SK-N-MC (cell line): Measurements from ENCODE around the gene ANKRD39.

Experiments
- DNase-seq: peaks from one replicate; pipeline ENCODE4 v3.0.0-alpha.2; 2011; ENCODE audit warnings: low read depth, low spot score
- H3K27ac ChIP-seq: fragments of 200-600 bp; sonication (generic); 2 replicates; pipeline ENCODE4 v1.5.1; 2016; ENCODE audit warnings: mixed run types
- H3K36me3 ChIP-seq: fragments of 200-600 bp; sonication (generic); 2 replicates; pipeline ENCODE4 v1.6.1; 2017; ENCODE audit warnings: antibody characterized with exemption, low read length, mixed read lengths; ENCODE audit not compliant: insufficient read depth
- H3K4me3 ChIP-seq: fragments of 200-600 bp; sonication (generic); 2 replicates; pipeline ENCODE4 v1.5.1; 2016
- H3K9ac ChIP-seq: fragments of 200-600 bp; sonication (generic); 2 replicates; pipeline ENCODE4 v1.8.0; 2017; ENCODE audit warnings: mixed run types, mixed read lengths; ENCODE audit not compliant: insufficient read length
- H3K9me3 ChIP-seq: fragments of 200-600 bp; sonication (generic); 2 replicates; pipeline ENCODE4 v1.6.1; 2017; ENCODE audit warnings: low read depth, mild to moderate bottlenecking, antibody characterized with exemption, low read length, moderate library complexity, mixed read lengths
- EZH2 ChIP-seq: fragments of 200-600 bp; sonication (generic); IDR thresholded peaks from one replicate; pipeline ENCODE4 v1.6.1; 2017; ENCODE audit warnings: antibody characterized with exemption
- FOXP2 ChIP-seq: optimal IDR thresholded peaks from 2 replicates; pipeline ENCODE3; 2011; ENCODE audit warnings: mild to moderate bottlenecking, moderate library complexity; ENCODE audit not compliant: insufficient read depth; ENCODE audit errors: extremely low read length, control extremely low read depth
- POLR2AphosphoS5 ChIP-seq: IDR thresholded peaks from 2 replicates; pipeline ENCODE4 v1.6.1; 2012; ENCODE audit warnings: mild to moderate bottlenecking, low read depth, low read length, borderline replicate concordance

ANKRD39 gene

DNA sequence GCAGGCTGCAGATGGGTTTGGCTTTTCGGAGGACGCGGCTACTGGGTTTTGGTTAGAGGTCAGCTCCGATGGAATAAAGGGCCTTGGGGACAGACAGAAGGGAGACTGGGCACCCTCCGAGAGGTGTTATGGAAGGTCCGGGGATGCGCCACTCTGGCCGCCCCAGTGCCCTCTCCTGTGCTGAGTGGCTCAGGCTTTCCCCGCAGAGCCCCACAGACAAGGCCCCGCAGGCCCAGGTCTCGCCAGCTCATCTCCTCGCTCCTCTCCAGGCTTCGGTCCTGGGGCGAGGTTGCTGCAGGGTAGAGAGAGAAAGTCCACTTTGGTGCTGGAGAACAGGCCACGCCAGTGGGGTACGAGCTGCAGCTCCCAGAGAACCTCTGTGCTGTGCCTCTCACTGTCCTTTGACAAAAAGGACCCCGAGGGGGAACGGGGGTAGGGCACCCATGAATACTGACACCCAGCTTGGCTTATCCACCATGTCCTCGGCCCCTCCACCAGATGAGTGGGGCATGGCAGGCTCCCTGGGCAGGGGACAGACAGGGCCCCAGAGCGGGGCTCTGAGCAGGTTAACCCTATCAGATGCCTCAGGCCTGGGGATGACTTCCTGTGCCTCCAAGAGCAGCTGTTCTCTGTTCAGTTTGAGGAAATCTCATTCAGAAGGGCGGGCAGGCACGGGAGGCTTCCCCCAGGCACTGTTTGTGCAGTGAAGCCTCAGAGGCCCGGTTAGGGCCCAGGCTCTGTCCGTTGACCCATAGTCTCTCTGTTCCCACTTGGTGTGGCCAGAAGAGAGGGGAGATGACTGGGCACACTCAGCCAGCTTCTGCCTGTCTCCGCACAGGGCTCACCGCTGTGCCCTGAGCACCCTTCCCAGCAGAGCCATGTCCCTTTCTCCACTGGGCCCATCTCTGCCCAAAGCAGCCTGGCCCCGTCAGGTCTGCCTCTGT is 57.5 kb downstream of the ANKRD39 start:
- no peak overlapping the region for H3K4me3 ChIP-seq
- H3K9me3 ChIP-seq, result no peaks in the 10 kb centered on the region
- no peak for DNase-seq
- H3K9ac ChIP-seq, result no peak overlapping the region
- no peak overlapping the region for H3K27ac ChIP-seq
- TF ChIP-seq FOXP2, result no peak
- no peak for TF ChIP-seq EZH2
- no peak for TF ChIP-seq POLR2AphosphoS5
- no peaks in the 10 kb centered on the region; the same call in 1 of the 2 replicates for H3K36me3 ChIP-seq

DNA sequence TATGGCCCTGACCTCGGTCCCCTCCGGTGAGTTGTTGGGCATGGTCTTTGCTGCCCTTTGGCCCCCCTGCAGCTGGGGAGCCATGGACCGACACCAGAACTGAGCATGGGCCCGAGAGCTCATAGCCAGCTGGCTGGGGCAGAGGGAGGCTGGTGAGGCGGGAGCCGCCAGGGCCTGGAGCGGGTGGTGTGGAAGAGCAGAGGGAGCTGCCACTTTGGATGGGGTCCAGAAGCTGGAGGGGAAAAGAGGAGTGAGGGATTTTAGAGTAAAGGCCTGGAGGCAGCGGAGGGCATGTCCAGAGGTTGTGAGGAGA is 58.2 kb downstream of the ANKRD39 start:
- DNase-seq, result no peak
- Histone ChIP-seq H3K9me3 (no peaks in the 10 kb centered on the region), H3K27ac (no peak overlapping the region), H3K9ac (no peak overlapping the region), H3K4me3 (no peak overlapping the region), H3K36me3 (no peaks in the 10 kb centered on the region; the same call in 1 of the 2 replicates)
- TF ChIP-seq POLR2AphosphoS5 (no peak), FOXP2 (no peak), EZH2 (no peak)

DNA sequence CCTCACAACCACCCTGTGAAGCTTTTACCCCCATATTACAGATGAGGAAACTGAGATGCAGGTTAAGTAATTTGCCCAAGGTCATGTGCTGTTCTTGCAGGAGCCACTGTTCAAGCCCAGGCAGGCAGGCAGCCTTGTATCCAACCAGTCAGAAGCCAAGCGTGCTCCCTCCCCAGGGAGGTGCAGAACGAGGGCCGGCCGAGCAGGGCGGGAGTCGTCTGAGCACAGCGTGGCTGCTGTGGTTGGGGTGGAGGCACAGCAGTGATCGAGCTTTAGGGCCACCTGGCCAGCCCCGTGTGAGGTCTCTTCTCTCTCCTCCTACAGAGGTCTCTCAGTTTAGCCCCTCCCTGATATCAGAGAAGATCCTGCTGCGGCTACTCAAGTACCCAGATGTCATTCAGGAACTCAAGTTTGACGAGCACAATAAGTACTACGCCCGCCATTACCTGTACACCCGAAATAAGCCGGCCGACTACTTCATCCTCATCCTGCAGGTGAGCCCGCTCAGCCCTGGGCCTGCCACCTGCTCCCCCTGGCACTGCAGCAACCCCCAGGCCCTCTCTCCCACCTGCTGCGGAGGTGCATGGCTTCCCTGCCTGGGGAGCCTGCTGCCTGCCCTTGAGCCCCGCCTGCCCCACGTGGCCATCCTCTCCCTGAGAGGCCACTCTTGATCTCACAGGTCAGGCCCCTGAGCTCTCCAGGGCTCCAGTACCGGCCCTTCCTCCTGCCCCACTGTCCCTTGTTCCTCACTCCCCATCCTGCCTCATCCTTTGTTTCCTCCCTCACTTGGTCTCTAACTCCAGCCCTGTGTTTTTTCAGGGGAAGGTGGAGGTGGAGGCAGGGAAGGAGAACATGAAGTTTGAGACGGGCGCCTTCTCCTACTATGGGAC is 58.8 kb downstream of the ANKRD39 start:
- Histone ChIP-seq H3K27ac (no peak overlapping the region), H3K36me3 (no peaks in the 10 kb centered on the region; the same call in 1 of the 2 replicates), H3K9ac (no peak overlapping the region), H3K9me3 (no peaks in the 10 kb centered on the region), H3K4me3 (no peak overlapping the region)
- TF ChIP-seq POLR2AphosphoS5 (no peak), FOXP2 (no peak), EZH2 (no peak)
- no peak for DNase-seq
